Renal pelvis (tissue), 4 donors: Measurements from ENCODE around the gene NCS1. TPM values are rescaled to one million over a fixed set of nuclear protein-coding genes. Genes with fewer than 3 reads are reported as not detected.
"Not testable (repeated sequence)": the region's sequence is repeated elsewhere in the genome, so short reads cannot be mapped to it uniquely, and the experiment has no call there.

Source experiments
- DNase-seq: peaks from one replicate; pipeline ENCODE4 v3.0.0-alpha.2; 2013
- polyA plus RNA-seq, 3 donors: library from polyadenylated mRNA; unstranded; fragments of 120-200 nt; gene quantifications; one replicate each; pipeline ENCODE4 v1.2.1, GENCODE V29; 2013; ENCODE audit not compliant: insufficient read length in 3 of 3

Gene NCS1
- polyA plus RNA-seq, 3 donors, result 25.1 to 29.6 (median 27.7) TPM

GRCh38 chr9:130260816-130261765 is 88.9 kb downstream of the NCS1 start:
- no peak for DNase-seq

GRCh38 chr9:130262061-130262745 is 90.0 kb downstream of the NCS1 start:
- no peak for DNase-seq

GRCh38 chr9:130262771-130263170 is 90.6 kb downstream of the NCS1 start:
- DNase-seq, result no peak

- DNase-seq, result no peak
Measured at GRCh38 chr9:130263601-130264413, 91.6 kb downstream of the NCS1 start.

- no peak for DNase-seq
Measured at GRCh38 chr9:130264414-130265350, 92.5 kb downstream of the NCS1 start.

- no peak for DNase-seq
Measured at GRCh38 chr9:130265431-130266235, 93.4 kb downstream of the NCS1 start, which contains the start of gene HMCN2. Gene HMCN2, plus strand, starts transcription at chr9:130265760. Its CDS starts 119 bp downstream, at chr9:130265879.

- no peak for DNase-seq
Measured at GRCh38 chr9:130266236-130267098, 94.3 kb downstream of the NCS1 start.

GRCh38 chr9:130267930-130268329 is 95.7 kb downstream of the NCS1 start:
- DNase-seq, result no peak

- no peak for DNase-seq
Measured at GRCh38 chr9:130268521-130269211, 96.5 kb downstream of the NCS1 start.

- no peak for DNase-seq
Measured at GRCh38 chr9:130271473-130271872, 99.3 kb downstream of the NCS1 start.

- DNase-seq, result no peak
Measured at GRCh38 chr9:130275156-130275555, 103.0 kb downstream of the NCS1 start.

GRCh38 chr9:130276121-130276520 is 103.9 kb downstream of the NCS1 start:
- no peak for DNase-seq

- no peak for DNase-seq
Measured at GRCh38 chr9:130276955-130277354, 104.8 kb downstream of the NCS1 start.

GRCh38 chr9:130277525-130277924 is 105.3 kb downstream of the NCS1 start:
- DNase-seq, result not testable (repeated sequence)

- no peak for DNase-seq
Measured at GRCh38 chr9:130283539-130284248, 111.5 kb downstream of the NCS1 start.

- no peak for DNase-seq
Measured at GRCh38 chr9:130284249-130284625, 112.0 kb downstream of the NCS1 start.

GRCh38 chr9:130284690-130285089 is 112.5 kb downstream of the NCS1 start:
- DNase-seq, result no peak

- DNase-seq, result no peak
Measured at GRCh38 chr9:130285271-130285670, 113.1 kb downstream of the NCS1 start.
